GM21717 (cell line): ENCODE data around the gene MYO5C.

Experiments used
- ATAC-seq: cut with Tn5 transposase; IDR thresholded peaks from one replicate; pipeline ENCODE4 v1.9.1; 2021; ENCODE audit warnings: mild to moderate bottlenecking, moderate library complexity; ENCODE audit not compliant: unreplicated experiment

The MYO5C gene

GRCh38 chr15:52153900-52154895 lies 141.4 kb downstream of the MYO5C start:
- no peak for ATAC-seq

- ATAC-seq: no peak
Measured at GRCh38 chr15:52151353-52151752, 144.3 kb downstream of the MYO5C start.

GRCh38 chr15:52150871-52151270 lies 144.7 kb downstream of the MYO5C start:
- ATAC-seq: no peak

GRCh38 chr15:52150043-52150825 lies 145.4 kb downstream of the MYO5C start:
- no peak for ATAC-seq

GRCh38 chr15:52148403-52148802 lies 147.2 kb downstream of the MYO5C start:
- no peak for ATAC-seq

- ATAC-seq: no peak
Measured at GRCh38 chr15:52146776-52147175, 148.8 kb downstream of the MYO5C start.

GRCh38 chr15:52146261-52146660 lies 149.3 kb downstream of the MYO5C start:
- ATAC-seq: no peak

GRCh38 chr15:52144656-52145178 lies 150.9 kb downstream of the MYO5C start:
- no peak for ATAC-seq

GRCh38 chr15:52143873-52144272 lies 151.7 kb downstream of the MYO5C start:
- no peak for ATAC-seq
